GM12872 (cell line): Measurements from ENCODE around the gene PATE4.
A peak's percentile ranks its signal among the peaks of the same experiment; 100 is the strongest.

ENCODE experiments used
- CTCF ChIP-seq: IDR thresholded peaks from 3 replicates; pipeline ENCODE4 v1.5.1; 2011; ENCODE audit warnings: low read depth, mild to moderate bottlenecking, low read length, moderate library complexity; ENCODE audit not compliant: insufficient read depth

The PATE4 gene

GRCh38 chr11:125873881-125874555, 40.9 kb downstream of the PATE4 start:
- no peak for TF ChIP-seq CTCF

GRCh38 chr11:125874556-125875124, 41.5 kb downstream of the PATE4 start:
- peak; percentile 85 for TF ChIP-seq CTCF

- no peak for TF ChIP-seq CTCF
Measured at GRCh38 chr11:125881291-125881690, 48.2 kb downstream of the PATE4 start.

- TF ChIP-seq CTCF: no peak
Measured at GRCh38 chr11:125883375-125883774, 50.3 kb downstream of the PATE4 start.

- no peak for TF ChIP-seq CTCF
Measured at GRCh38 chr11:125886997-125887372, 53.9 kb downstream of the PATE4 start.

- TF ChIP-seq CTCF: no peak; the same call in 2 of the 3 replicates
Measured at GRCh38 chr11:125887373-125888324, 54.5 kb downstream of the PATE4 start, which contains the start of gene HYLS1. TSS of gene HYLS1 (plus strand) at chr11:125887668. CDS start at chr11:125899369, 11,701 bp downstream.
